AG08396 (cell line): ENCODE measurements around the gene TMEM132C.
"Not testable (repeated sequence)": the region's sequence is repeated elsewhere in the genome, so short reads cannot be mapped to it uniquely, and the experiment has no call there.

Experiments
- DNase-seq: peaks from one replicate; pipeline ENCODE4 v3.0.0; 2012; ENCODE audit warnings: low spot score, mixed read lengths

The TMEM132C gene

GRCh38 chr12:128557231-128557630 is 290.3 kb downstream of the TMEM132C start:
- no peak for DNase-seq

- DNase-seq, result no peak
Measured at GRCh38 chr12:128564956-128565355, 298.0 kb downstream of the TMEM132C start.

- DNase-seq, result no peak
Measured at GRCh38 chr12:128567730-128568129, 300.8 kb downstream of the TMEM132C start.

- DNase-seq, result no peak
Measured at GRCh38 chr12:128570191-128571065, 303.5 kb downstream of the TMEM132C start.

- no peak for DNase-seq
Measured at GRCh38 chr12:128571906-128572810, 305.2 kb downstream of the TMEM132C start.

- no peak for DNase-seq
Measured at GRCh38 chr12:128573907-128574306, 306.9 kb downstream of the TMEM132C start.

- no peak for DNase-seq
Measured at GRCh38 chr12:128578045-128578444, 311.1 kb downstream of the TMEM132C start.

- DNase-seq, result no peak
Measured at GRCh38 chr12:128581321-128581761, 314.4 kb downstream of the TMEM132C start.

- DNase-seq, result no peak
Measured at GRCh38 chr12:128583453-128583852, 316.5 kb downstream of the TMEM132C start.

- no peak for DNase-seq
Measured at GRCh38 chr12:128586451-128587029, 319.6 kb downstream of the TMEM132C start.

- no peak for DNase-seq
Measured at GRCh38 chr12:128587918-128588317, 320.9 kb downstream of the TMEM132C start.

- DNase-seq, result no peak
Measured at GRCh38 chr12:128592220-128592744, 325.3 kb downstream of the TMEM132C start.

GRCh38 chr12:128594521-128594920 is 327.6 kb downstream of the TMEM132C start:
- DNase-seq, result no peak

- no peak for DNase-seq
Measured at GRCh38 chr12:128595609-128596008, 328.6 kb downstream of the TMEM132C start.

- DNase-seq, result no peak
Measured at GRCh38 chr12:128600886-128601285, 333.9 kb downstream of the TMEM132C start.

- DNase-seq, result no peak
Measured at GRCh38 chr12:128603573-128604115, 336.7 kb downstream of the TMEM132C start.

GRCh38 chr12:128604219-128604618 is 337.2 kb downstream of the TMEM132C start:
- not testable (repeated sequence) for DNase-seq

- DNase-seq, result no peak
Measured at GRCh38 chr12:128606051-128606450, 339.1 kb downstream of the TMEM132C start.

GRCh38 chr12:128606538-128606937 is 339.6 kb downstream of the TMEM132C start:
- DNase-seq, result no peak

- no peak for DNase-seq
Measured at GRCh38 chr12:128606970-128607369, 340.0 kb downstream of the TMEM132C start.

GRCh38 chr12:128607641-128608040 is 340.7 kb downstream of the TMEM132C start:
- no peak for DNase-seq

GRCh38 chr12:128609861-128610260 is 342.9 kb downstream of the TMEM132C start:
- DNase-seq, result no peak
